GM19467 (cell line): Measurements from ENCODE around the gene EIF2B2.

Experiments used
- ATAC-seq: cut with Tn5 transposase; IDR thresholded peaks from one replicate; pipeline ENCODE4 v1.9.1; 2021; ENCODE audit warnings: mild to moderate bottlenecking, moderate library complexity; ENCODE audit not compliant: unreplicated experiment

EIF2B2 gene

DNA sequence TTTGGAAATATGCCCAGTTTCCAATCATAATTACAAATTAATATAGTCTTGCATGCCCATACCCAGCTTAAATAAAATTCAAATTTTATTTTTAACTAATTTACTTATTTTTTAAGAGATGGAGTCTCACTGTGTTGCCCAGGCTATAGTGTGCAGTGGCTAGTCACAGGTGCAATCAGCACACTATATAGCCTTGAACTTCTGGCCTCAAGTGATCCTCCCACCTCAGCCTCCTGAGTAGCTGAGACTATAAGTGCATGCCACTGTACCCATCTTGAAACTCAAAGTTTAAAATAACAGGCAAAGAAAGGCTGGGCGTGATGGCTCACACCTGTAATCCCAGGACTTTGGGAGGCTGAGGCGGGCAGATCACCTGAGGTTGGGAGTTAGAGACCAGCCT is 38.2 kb downstream of the EIF2B2 start:
- no peak for ATAC-seq

GRCh38 chr14:75041613-75042012 is 38.9 kb downstream of the EIF2B2 start:
- no peak for ATAC-seq

GRCh38 chr14:75042035-75042434 is 39.3 kb downstream of the EIF2B2 start:
- no peak for ATAC-seq

- ATAC-seq, result no peak
These were observed 41.6 kb downstream of the EIF2B2 start for GRCh38 chr14:75044322-75044721.

DNA sequence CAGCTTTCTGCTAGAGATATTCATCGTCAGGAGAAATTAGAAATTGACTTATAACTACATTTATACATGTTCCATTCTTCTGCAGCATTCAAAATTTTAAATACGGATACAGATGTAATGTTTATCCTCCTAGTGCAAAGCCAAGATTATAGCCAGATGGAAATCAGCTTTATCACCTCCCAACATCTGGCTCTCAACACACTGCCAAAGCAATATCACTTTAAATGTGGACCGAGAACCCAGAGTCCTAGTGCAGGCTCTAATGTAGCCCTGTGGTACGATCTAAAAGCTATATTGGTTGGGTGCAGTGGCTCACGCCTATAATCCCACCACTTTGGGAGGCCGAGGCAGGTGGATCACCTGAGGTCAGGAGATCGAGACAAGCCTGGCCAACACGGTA is 42.0 kb downstream of the EIF2B2 start:
- no peak for ATAC-seq

GRCh38 chr14:75046275-75046674 is 43.6 kb downstream of the EIF2B2 start:
- ATAC-seq, result no peak

DNA sequence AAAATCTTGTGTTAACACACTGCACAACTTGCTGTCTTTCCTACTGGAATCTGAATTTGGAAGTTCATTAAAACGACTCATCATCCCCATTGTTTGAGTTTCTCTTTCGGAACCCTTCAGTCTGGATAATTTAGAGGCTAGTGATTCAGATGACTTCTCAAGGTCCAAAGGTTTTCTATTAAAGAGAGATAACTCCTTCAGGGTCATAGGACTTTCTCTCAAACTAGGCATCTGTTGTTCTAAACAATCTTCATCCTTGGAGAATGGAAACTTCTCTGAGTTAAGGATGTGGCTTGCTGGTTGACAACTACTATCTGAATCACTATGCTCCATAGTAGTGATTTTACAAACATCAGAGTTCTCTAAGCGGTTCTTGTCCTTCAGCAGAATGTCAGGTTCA is 44.2 kb downstream of the EIF2B2 start:
- ATAC-seq, result no peak

DNA sequence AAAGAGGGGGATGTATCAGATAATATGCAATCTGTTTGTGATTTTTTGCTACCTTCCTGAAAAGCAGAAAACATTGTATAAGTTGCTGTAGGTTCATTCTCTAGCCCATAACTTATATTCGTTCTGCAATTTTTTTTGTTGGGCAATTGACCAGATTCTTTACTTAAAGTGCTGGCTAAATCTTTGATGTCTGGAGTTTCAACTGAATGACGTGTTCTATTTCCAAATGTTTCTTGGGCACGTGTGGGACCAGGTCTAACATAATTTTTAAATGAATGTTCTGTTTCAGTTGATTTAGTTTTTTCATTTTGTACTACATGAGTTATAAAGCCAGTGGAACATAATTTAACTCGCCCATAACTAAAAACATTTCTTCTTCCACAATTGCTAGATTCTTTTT is 44.8 kb downstream of the EIF2B2 start:
- ATAC-seq, result no peak

- no peak for ATAC-seq
These were observed 45.4 kb downstream of the EIF2B2 start for GRCh38 chr14:75048101-75048500.

DNA sequence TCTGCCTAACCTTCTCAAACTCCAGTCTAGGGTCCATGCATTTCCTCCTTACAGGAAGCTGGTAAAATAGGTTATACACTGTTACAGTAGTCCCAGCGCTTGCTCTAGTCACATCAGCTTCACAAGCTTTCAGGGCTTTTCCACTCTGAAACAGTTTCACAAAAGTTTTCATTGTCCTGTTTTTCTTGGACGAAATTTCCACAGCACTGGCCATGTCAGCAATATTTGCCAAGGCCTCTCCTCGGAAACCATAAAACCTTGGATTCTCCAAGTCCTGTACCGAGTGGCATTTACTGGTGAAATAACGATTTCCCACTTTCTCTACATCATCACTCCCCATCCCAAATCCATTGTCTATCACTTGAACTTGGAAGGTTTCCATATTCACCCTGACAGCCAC is 46.4 kb downstream of the EIF2B2 start:
- no peak for ATAC-seq

DNA sequence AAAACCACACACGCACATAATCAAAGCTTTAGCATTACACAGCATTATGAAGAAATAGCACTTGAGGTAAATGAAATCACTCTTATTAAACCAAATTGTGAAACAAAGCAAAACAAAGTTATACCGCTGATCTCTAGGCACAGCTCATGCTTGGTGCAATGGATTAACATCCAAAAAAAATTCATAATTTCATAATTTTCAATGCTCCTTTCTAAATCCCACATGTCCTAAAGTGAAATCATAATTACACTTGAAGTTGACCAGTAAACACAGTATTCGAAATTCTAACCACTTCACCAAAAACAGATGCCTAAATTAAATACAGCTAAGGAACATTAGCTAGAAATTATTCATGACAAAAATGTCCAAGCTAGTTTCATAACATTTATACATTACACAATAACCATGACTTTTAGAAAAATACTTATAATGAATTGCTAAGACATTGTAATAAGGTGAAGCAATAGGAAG is 47.0 kb downstream of the EIF2B2 start:
- ATAC-seq, result no peak

DNA sequence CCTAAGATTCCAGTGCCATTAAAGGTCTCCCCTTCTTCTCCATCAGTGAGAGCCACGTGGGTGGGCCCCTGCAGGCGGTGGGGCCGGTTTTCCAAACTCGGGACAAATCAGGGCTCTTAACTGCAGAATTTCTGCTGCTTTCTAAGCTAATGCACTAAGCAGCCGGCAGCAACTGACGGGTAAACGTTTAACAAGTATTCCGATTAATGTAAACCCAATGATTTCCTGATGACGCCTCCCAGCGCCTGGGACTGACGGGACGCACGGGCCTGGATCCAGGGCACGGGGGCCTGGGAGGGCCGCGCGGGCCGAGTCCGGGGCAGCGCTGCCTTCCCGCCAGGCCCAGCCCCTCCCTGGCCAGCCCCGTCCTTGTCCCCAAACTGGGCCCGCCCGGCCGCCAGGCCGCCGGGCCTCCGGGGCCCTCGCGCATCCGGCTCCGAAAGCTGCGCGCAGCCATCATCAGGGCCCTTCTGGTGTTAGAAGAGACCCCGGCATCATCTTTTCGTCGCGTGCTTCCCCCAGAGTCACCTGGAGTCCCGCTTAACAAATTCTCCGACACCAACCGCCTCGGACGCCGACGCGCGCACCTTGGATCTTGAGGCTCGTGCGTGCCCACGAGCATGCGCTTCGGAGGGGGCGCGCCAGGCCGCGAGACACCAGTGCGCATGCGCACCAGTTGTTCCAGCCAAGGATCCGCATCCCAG is 48.3 kb downstream of the EIF2B2 start, which contains the start of gene MLH3:
TSS of gene MLH3 (minus strand) at position 616 of the 704 bp plus-strand sequence. CDS start 1,812 bp downstream, outside the sequence.
- ATAC-seq, result peak; percentile 63

DNA sequence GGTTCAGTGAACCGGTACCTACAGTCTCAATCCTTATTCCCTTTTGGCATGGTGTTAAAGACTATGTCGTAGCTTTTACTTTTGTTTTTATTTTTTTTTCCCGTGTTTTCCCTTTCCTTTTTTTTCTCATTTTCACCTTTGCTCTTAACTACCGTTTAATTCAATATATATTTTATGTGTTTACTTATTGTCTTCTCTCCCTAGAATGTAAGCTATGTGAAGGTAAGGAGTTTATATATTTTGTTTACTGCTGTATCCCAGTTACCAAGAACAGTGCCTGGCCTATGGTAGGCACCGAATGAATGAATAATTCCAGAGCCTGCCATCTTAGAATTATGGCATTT is 48.8 kb downstream of the EIF2B2 start:
- no peak for ATAC-seq

DNA sequence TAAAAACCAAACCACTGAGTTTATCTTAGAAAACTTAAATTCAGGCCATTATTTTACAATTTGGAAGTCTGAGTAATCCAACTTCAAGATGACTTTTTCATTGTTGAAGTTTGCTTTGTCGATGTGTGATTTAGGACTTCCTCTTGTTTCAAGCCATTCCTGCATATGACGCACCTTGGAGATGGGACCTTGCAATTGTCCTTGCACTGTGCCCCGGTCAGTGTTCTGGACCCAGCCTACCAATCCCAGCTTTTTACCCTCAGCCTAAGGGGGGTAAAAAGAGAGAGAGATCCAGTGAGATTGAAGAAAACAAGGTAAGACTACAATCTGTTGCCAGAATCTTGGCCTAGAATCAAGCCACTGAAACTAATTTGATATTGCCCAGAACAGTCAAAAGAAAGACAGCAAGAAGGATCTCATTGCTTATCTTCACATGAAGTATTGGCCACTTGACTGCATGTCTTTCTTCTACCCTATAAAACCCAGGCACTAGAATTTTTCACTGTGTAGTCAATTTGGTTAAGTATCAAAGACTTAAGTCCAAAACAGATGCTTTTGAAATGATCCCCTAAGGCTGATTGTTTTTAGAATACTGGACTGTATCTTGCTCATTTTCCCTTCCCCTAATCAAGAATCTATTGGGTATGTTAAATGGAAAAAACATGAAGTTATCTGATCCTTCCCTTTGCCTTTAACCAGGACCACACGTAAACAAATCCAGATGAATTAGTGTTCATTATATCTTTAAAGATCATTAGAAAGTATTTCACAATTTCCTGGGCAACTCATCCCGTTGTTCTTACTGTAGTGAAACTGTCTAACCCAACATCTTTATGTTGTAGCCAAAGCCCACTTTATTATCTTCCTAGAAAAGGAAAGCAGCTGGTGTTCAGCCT is 50.9 kb downstream of the EIF2B2 start:
- no peak for ATAC-seq

GRCh38 chr14:75054421-75054820 is 51.7 kb downstream of the EIF2B2 start:
- ATAC-seq, result no peak

DNA sequence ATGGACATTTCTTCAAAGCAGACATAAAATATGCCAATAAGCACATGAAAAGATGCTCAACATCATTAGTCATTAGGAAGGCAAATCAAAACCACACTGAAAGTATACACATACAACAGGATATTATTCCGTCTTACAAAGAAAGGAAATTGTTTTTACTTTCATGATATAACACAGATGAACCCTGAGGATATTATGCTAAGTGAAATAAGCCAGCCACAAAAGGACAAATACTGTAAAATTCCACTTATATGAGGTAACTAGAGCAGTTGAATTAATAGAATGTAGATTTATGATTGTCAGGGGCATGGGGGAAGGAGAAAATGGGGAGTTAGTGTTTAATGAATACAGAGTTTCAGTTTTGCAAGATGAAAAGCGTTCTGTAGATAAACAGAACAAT is 56.9 kb downstream of the EIF2B2 start:
- ATAC-seq, result no peak

DNA sequence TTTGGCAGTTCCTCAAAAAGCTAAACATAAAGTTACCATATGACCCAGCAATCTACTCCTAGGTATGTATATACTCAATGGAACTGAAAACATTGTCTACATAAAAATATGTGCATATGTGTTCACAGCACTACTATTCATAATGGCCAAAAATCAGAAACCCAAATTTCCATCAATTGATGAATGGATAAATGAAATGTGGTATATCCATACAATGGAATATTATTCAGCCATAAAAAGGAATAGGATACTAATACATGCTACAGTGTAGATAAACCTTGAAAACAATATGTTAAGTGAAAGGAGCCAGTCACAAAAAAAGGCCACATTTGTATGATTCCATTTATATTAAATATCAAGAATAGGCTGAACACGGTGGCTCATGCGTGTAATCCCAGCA is 57.7 kb downstream of the EIF2B2 start:
- ATAC-seq, result no peak
